GM18517 (cell line): ENCODE measurements around the gene KIAA1549.
"Not testable (repeated sequence)": the region's sequence is repeated elsewhere in the genome, so short reads cannot be mapped to it uniquely, and the experiment has no call there.

Experiments
- ATAC-seq: cut with Tn5 transposase; IDR thresholded peaks from one replicate; pipeline ENCODE4 v1.9.1; 2021; ENCODE audit warnings: mild to moderate bottlenecking, moderate library complexity; ENCODE audit not compliant: unreplicated experiment

The KIAA1549 gene

DNA sequence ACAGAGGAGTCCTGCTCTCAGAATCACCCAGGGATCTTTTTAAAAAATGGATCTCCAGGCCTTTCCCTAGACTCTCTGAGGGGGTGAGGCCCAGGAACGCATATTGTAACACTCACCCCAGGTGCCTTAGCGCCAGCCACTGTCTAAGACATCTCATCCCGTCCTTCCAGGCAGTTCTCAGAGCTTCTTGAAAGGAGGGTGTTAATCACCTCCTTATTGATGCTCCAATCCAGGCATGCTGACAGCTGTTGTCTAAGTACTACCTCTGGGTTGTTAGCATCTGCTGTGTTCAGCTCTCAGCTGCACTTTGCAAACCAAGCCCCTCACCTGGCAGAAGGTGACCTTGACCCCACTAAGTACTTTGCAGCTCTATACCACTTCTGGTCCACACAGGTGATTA is 36.0 kb downstream of the KIAA1549 start:
- no peak for ATAC-seq

DNA sequence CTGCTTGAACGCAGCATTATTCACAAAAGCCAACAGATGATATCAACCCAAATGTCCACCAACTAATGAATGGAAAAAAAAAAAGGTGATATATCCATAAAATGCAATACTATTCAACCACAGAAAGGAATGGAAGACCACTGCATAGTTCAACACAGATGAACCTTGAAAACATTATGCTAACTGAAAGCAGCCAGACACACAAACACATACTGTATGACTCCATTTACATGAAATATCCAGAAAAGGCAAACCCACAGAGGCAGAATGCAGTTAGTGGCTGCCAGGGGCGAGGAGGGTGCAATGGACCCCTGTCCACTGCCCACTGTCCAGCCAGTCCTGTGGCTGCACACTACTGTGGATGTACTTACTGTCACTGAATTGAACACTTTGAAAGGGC is 36.6 kb downstream of the KIAA1549 start:
- ATAC-seq: no peak

DNA sequence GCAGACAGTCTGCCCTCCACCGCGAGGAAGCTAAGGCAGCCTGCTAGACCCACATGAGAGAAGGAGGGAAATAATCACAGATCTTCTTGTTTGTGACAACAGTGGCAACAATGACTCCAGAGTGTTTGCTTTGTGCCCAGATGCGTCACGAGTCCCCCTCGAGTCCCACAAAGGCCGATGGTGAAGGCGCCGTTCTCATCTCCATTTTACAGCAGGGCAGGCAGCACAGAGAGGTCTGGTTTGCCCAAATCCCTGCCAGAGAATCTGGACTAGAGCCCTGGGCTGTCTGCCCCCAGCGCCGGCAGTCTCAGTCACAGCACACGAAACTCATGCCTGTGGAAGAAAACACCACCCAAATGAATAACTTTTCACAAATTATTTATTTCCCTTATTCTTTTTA is 38.1 kb downstream of the KIAA1549 start:
- no peak for ATAC-seq

DNA sequence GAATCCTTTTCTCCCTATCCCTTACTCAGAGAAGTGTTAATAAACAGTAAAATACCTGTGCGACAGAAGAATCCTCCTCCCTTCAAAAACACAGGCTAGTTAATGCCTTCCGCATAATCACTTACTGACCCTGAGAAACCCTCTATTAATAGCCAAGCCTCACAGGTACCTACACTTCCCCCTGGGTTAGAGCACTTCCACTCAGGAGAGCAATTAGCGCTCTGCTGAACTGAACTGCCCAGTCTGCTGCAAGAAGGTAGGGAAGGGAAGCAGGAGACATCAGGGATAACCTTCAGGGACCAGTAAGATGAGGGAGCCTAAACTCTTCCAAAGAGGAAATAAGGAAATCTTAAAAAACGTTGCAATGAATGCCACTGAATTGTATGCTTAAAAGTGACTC is 39.6 kb downstream of the KIAA1549 start:
- no peak for ATAC-seq

DNA sequence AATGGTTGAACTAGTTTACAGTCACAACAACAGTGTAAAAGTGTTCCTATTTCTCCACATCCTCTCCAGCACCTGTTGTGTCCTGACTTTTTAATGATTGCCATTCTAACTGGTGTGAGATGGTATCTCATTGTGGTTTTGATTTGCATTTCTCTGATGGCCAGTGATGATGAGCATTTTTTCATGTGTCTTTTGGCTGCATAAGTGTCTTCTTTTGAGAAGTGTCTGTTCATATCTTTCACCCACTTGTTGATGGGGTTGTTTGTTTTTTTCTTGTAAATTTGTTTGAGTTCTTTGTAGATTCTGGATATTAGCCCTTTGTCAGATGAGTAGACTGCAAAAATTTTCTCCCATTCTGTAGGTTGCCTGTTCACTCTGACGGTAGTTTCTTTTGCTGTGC is 40.6 kb downstream of the KIAA1549 start:
- not testable (repeated sequence) for ATAC-seq

DNA sequence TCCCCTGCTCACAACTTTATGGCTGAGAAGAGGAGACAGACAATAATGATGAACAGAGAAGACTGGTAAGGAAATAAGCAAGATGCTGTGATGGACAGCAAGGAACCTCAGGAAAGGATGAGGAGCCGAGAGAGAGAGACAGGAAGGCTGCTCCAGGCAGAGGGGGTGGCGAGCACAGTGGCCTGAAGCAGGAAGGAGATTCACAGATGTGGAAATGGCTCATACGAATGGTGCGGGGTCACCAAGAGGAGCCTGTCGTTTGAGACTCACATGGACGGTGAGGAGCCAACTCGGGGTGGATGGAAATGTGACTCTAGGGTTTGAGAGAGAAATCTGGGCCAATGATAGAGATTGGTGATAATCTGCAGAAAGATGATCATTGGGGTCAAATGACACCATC is 43.7 kb downstream of the KIAA1549 start:
- no peak for ATAC-seq

DNA sequence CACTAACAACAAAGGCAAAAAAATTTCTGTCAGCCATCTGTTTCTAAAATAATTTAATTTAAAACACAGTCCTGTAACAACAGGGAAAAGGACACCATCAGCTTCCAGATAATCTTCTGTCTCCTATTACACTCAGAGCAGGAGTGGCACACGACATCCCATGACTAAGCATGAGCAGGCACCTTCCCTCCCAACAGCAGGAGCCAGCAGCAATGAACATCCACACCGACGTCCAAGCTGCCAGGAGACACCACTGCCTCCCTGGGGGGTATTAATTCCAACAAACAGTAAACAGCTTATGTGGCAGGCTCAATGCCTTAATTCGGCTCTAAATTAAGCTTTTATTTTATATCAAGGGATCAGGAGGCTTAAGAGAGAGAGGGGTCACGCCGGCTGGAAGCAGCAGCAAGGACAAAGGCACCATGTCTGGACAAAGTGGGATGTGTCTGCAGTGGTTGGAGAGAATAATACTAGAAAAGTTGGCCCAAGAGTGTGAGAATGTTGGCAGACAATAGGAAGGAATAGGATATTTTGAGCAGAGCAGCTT is 45.7 kb downstream of the KIAA1549 start:
- no peak for ATAC-seq

DNA sequence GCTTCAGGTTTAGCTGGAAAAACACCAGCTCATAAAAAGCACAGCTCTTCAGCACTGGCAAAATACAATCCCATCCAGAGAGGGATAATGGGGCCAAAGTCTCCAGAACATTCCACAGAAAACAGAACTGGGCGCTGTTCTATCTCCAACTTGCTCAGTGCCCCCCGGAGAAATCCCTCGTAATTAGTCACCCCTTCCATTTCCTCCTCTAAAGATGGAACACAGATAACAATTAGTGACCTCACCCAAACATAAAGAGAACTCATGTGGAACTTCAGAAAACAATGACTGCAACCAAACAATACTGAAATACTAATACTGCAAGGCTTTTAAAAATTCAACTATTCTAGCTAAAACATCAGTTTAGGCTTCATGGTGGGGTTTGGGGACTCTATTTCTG is 46.3 kb downstream of the KIAA1549 start:
- no peak for ATAC-seq

DNA sequence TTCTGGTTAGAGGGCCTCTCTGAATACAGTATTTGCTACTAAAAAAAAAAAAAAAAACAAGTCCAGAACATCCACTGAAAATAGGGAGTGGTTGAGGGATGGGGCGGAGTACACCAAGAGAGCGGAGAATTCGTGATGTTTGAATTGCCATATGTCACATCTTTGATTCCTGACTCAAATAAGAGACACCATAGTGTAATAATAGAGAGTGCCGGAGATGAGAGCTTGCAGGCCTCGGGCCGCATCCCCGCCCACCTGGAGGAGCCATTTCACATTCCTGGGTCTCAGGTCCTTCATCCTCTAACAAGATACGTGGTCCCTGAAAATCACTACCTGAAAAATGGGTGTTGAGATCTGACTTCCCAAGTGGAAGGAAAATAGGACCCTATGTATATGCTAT is 46.8 kb downstream of the KIAA1549 start:
- no peak for ATAC-seq

DNA sequence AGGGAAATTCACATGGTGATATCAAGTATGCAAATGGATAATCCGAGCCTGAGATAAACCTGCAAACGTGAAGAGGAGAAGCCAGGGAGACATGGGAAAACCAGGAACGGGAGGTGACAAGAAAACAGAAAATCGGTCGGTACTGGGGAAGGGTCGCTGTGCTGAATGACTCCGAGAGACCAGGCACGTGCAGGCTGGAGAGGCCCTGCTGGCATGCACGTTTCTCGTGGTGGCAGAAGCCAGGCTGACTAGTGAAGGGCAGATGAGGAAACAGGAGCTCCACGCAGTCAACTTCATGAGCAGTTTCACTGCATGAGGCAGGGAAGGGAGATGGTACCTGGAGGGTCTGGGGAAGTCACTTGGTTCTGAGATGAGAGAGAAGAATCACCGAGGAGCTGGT is 48.3 kb downstream of the KIAA1549 start:
- ATAC-seq: no peak

DNA sequence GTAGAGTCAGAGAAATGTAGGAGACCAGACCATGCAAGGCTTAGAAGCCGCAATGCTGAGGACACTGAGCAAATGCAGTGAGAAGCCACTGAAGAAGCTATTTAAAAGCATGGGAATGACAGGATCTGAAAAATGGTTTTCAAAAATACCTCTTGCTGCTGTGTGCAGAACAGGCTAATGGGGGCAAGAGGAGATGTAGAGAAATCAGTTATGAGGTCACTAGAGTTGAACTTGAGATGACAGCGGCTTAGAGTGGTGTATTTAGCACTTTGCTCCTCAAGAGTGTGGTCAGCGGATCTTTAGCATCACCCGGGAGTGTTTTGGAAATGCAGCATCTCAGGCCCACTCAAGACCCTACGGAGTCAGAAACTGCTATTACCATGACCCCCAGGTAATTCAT is 48.8 kb downstream of the KIAA1549 start:
- no peak for ATAC-seq

DNA sequence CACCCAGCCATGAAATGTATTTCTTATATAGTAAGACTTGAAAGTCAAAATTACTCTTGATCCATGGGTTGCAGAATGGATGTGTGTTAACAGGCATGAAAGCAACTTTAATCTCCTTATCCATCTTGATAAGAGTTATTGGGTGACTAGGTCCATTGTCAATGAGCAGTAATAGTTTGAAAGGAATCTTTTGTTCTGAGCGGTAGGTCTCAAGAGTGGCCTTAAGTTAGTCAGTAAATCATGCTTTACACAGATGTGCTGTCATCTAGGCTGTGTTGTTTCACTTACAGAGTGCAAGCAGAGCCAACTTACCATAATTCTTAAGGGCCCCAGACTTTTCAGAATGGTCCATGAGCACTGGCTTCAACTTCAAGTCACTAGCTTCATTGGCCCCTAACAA is 51.2 kb downstream of the KIAA1549 start:
- ATAC-seq: no peak

DNA sequence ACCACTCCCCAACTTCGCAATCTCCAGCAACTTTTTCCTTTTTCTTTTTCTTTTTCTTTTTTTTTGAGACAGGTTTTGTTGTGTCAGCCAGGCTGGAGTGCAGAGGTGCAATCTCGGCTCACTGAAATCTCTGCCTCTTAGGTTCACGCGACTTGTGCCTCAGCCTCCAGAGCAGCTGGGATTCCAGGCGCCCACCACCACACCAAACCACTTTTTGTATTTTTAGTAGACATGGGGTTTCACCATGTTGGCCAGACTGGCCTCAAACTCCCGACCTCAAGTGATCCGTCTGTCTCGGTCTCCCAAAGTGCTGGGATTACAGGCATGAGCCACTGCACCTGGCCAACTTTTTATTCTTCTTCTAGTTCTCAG is 55.0 kb downstream of the KIAA1549 start:
- no peak for ATAC-seq

DNA sequence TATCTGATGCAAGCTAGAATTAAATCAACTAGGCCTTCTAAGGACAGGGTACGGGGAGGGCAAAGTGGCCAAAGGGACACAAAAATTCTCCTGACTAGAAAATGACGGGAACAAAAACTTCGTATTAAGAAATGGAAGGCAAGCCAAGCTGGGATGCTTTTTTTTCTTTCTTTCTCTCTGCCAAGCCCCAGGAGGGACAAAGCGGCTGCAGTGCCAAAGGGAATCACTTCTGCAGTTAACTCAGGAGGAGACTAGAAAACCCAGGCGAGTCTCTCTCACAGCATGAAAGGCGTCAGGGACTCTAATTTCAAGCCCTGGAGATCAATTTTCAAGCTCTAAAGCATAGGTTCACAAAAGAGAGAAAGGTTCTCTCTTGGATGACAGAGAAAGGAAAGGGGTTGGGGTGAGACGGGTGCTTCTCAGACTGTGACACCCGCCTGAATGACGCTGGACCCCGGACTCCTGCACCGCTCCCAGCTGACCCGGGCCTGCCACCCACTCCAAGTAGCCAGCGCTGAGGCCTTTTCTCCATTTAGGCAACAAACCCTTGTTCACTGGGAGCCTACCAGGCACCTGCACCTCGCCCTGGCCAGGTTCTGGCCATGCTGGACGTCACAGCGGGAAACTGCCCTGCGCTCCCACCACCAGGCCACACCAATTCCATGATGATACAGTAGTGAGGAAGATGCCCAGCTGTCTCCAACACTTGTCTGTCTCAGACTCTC is 56.5 kb downstream of the KIAA1549 start:
- no peak for ATAC-seq

DNA sequence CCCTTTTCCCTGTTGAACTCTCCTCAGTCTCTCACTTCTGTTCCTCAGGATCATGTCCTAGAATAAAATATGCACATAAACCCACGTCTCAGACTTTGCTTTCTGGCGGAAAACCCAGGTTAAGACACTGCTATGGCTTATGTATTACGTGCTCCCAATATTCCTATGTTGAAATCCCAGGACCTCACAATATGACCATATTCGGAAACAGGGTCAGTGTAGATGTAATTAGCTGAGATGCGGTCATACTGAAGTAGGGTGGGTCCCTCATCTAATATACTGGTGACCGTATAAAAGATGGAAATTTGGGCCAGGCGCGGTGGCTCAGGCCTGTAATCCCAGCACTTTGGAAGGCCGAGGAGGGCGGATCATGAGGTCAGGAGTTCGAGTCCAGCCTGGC is 59.9 kb downstream of the KIAA1549 start:
- ATAC-seq: no peak

DNA sequence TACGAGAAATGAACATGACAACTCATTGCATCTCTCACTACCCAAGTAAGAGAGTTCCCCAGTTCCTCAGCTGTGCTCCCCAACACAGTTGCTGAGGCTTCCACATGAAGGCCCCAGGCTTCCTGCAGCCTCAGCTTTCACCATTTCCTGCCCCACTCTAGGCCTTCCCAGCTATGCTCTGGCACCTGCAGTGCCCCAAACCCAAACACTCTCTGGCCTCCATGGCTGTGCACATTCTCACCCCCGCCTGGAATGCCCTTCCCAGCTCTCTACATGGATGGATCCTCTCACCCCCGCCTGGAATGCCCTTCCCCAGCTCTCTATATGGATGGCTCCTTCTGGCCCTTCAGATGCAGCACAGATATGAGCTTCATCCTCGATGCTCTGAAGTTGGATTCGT is 61.3 kb downstream of the KIAA1549 start:
- ATAC-seq: no peak

DNA sequence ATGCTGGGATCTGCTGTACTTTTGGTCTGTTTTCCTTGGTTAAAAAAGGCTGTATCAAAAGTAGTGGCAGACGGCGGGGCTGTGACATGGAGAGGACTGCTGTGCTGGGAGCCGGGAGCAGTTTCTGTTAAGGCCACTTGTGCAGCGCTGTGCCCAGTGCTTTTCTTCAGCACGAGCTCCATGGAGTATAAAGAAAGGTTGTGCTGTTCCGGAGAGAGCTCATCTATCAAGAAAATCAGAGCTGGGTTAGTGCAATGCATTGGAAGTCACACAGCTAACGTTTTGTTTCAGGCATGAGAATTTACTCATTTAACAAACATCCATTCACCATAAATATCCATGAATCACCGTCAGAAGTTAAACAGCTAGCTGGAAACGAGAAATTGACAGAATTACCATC is 62.0 kb downstream of the KIAA1549 start:
- no peak for ATAC-seq

DNA sequence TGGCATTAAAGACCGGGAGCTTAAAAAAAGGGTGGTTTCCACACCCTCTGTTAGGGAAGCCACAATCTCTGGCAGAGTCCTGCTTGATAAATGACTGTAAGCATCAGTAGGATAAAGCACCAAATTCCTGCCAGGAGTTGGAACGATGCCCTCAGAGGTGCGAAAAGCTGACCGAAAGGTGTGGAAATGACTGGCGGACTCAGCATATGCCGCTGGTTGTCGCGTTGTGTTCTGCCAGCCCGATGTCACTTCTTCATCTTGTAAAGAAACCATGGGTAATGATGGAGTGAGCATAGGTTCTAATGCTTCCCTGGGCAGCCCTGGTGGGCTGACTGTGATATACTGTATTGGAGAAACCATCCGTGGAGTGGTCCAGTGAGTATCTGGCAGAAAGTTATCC is 62.4 kb downstream of the KIAA1549 start:
- ATAC-seq: no peak

DNA sequence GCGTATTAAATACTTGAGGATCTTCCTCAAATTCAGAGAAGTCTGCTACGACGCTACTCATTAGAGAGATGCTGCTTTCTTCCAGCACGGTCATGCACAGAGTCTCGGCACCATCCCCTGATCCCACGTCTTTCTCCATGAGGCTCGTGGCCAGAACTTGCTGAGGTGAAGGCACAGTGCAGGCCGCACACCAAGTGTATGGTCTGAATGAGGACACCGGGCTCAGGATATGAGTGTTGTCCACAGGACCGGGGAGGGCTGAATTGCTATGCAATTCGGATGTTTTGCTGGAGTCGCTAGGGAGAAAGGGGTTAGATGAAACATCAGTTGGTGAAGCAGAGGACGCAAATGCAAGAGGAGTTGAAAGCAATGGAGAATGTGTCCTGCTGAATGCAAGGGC is 63.0 kb downstream of the KIAA1549 start:
- ATAC-seq: no peak

DNA sequence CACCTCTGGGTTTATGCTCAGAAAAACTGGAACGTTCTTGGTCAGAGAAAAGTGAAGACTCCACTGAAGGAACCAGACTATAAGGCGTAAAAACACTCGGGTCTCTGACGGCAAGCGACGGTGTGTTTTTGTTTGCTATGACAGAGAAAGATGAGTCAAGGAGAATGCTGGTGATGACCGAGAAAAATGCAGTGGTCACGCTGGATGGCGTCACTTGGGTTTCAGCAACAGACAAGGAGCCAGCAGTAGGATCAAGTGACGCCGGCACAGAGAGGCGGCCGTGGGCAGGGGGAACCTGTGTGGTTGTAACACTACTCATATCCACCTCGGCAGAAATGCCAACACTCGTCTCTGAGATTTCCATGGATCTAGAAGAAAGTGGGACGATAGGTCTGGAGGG is 63.4 kb downstream of the KIAA1549 start:
- no peak for ATAC-seq

DNA sequence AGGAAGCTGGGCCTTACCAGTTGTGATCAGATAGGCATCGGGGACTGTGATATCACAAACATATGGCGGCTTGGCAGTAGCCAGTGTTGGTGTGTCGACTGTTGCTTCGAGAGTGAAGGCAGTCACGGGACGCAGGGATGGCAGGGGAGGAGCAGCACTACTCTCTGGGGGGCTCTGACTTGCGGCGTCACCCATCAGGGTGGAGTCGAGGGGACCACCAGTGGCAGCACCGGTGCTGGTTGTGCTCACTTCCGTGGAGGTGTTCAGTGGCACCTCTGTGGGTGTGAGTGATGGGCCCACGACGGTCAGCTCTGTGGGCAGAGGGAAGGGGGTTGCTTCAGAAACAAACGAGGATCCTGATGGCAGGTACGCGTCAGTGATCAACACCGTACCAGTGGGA is 64.5 kb downstream of the KIAA1549 start:
- ATAC-seq: no peak

DNA sequence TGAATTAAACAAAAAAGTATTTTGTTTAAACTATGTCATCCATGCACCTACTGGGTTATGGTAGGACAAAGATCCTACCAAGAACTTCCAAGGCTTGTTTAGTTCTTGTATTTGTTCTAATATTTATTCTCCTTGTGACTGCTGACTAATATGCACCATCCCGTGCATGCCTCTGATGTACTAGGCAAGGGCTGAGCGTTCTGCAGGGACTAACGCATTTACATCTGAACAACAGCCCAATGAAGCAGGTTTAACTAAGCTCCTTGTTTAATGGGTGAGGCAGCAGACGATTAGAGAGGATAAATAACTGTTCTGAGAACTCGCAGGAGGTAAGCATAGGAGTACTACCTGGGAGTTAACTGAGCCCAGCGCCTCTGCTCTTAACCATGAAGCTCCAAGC is 64.9 kb downstream of the KIAA1549 start:
- no peak for ATAC-seq

DNA sequence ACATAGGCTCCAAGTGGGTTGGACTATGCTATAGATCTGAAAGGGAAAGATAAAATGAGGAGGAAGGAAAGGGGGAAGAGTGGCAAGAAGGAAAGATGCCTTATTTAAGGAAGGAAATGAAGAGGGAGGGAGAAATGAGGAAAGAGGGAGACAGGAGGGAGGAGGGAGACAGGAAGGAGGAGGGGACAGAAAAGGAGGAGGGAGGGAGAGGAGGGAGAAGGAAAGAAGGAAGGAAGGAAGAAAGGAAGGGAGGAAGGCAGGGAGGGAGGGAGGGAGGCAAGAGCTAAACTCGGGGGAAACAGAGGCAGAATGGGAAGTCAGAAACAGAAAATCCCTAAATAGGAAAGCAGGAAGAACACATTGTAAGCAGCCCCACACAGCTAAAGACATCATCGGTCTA is 67.4 kb downstream of the KIAA1549 start:
- no peak for ATAC-seq
